ENCODE results near the gene LYZL4. TPM values are rescaled to one million over a fixed set of nuclear protein-coding genes. Genes with fewer than 3 reads are reported as not detected.

The LYZL4 gene
- total RNA-seq, 2 donors from 2014 or later = not detected

Other genes starting within 250 kb of the LYZL4 start
- not detected for gene CCK, start 144.4 kb downstream of the LYZL4 start, total RNA-seq
- 1 to 10 TPM; 4.9 to 5.9 TPM for gene VIPR1, start 92.0 kb upstream of the LYZL4 start, total RNA-seq
- gene SEC22C, start 171.4 kb upstream of the LYZL4 start, total RNA-seq = 10 to 100 TPM; 24.4 to 29.8 TPM
- gene SS18L2, start 180.2 kb upstream of the LYZL4 start, total RNA-seq = 10 to 100 TPM; 13.4 to 14.1 TPM
- gene NKTR, start 190.1 kb upstream of the LYZL4 start, total RNA-seq = 10 to 100 TPM; 26.5 to 35.9 TPM
- 100 to 1,000 TPM in 1 of 2 donors, 10 to 100 TPM in 1; 68.5 to 108 TPM for gene ZBTB47, start 243.1 kb upstream of the LYZL4 start, total RNA-seq